Activated T-cell treated with anti-CD3 and anti-CD28 coated beads, Interleukin-2, amount 50 U/mL, for 24 hours (primary cell): ENCODE measurements around the gene CCAR1.
"Not testable (repeated sequence)": the region's sequence is repeated elsewhere in the genome, so short reads cannot be mapped to it uniquely, and the experiment has no call there.

Source experiments
- DNase-seq: peaks from one replicate; pipeline ENCODE4 v3.0.0-alpha.2; 2020
- H3K27ac Mint-ChIP-seq: 2 replicates; pipeline ENCODE4 v1.8.0; 2020; ENCODE audit warnings: mild to moderate bottlenecking, mixed read lengths
- H3K27me3 Mint-ChIP-seq: 2 replicates; pipeline ENCODE4 v1.8.0; 2020; ENCODE audit warnings: mixed read lengths
- H3K36me3 Mint-ChIP-seq: 2 replicates; pipeline ENCODE4 v1.8.0; 2020; ENCODE audit warnings: low read depth, mixed read lengths
- H3K4me1 Mint-ChIP-seq: 2 replicates; pipeline ENCODE4 v1.8.0; 2020; ENCODE audit warnings: low read depth, mixed read lengths
- H3K4me3 Mint-ChIP-seq: 2 replicates; pipeline ENCODE4 v1.8.0; 2020; ENCODE audit warnings: mild to moderate bottlenecking, moderate library complexity, mixed read lengths
- H3K9me3 Mint-ChIP-seq: 2 replicates; pipeline ENCODE4 v1.8.0; 2020; ENCODE audit warnings: mixed read lengths

The CCAR1 gene, protein sequence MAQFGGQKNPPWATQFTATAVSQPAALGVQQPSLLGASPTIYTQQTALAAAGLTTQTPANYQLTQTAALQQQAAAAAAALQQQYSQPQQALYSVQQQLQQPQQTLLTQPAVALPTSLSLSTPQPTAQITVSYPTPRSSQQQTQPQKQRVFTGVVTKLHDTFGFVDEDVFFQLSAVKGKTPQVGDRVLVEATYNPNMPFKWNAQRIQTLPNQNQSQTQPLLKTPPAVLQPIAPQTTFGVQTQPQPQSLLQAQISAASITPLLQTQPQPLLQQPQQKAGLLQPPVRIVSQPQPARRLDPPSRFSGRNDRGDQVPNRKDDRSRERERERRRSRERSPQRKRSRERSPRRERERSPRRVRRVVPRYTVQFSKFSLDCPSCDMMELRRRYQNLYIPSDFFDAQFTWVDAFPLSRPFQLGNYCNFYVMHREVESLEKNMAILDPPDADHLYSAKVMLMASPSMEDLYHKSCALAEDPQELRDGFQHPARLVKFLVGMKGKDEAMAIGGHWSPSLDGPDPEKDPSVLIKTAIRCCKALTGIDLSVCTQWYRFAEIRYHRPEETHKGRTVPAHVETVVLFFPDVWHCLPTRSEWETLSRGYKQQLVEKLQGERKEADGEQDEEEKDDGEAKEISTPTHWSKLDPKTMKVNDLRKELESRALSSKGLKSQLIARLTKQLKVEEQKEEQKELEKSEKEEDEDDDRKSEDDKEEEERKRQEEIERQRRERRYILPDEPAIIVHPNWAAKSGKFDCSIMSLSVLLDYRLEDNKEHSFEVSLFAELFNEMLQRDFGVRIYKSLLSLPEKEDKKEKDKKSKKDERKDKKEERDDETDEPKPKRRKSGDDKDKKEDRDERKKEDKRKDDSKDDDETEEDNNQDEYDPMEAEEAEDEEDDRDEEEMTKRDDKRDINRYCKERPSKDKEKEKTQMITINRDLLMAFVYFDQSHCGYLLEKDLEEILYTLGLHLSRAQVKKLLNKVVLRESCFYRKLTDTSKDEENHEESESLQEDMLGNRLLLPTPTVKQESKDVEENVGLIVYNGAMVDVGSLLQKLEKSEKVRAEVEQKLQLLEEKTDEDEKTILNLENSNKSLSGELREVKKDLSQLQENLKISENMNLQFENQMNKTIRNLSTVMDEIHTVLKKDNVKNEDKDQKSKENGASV

DNA sequence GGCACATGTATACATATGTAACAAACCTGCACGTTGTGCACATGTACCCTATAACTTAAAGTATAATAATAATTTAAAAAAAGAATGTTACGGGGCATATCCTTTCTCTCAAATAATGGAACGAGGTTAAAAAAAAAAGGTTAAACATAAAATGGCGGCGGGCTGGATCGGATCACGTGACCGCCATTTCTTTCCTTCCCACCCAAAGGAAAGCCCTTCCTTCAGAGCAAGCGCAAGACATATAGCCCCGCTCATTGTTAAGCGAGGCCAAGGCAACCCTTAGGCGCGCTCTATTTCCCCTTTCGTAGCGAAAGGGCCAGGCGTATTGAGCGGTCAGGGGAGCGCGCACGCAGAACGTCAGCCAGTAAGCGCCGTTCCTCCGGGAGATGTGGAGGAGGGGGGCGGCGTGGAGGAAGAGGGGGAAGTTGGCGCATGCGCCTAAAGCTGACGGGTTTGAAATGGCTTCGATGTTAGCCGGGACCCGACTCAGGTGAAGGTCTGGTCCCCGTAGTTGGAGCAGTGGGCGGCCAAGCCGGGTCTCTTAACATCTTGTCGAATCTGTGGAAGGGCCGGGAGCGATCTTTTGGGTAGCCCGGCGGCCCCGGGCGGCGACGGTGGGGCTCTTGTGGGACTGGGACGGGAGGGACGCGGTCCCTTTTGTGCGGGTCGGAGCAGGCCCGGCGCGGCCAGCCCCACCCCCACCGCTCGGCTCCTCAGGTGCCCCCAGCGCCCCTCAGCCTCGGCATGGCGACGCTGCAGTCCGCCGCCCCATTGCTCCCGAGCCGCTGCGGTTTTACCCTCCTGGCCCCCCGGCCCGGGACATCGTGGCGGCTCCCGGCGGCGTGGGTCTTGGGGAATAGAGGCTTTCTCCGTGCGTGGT lies at the start of gene CCAR1:
TSS of gene CCAR1 (plus strand) at position 447 of the 880 bp plus-strand sequence. CDS start 1,266 bp downstream, outside the sequence.
- no peaks in the 10 kb centered on the region for H3K9me3 Mint-ChIP-seq
- H3K4me3 Mint-ChIP-seq = peak within 1 kb of the TSS; percentile 96
- no peaks in the 10 kb centered on the region for H3K27me3 Mint-ChIP-seq
- H3K4me1 Mint-ChIP-seq = peaks cover 17% of the 10 kb centered on the region
- peak within 1 kb of the TSS; percentile 99 for H3K27ac Mint-ChIP-seq
- H3K36me3 Mint-ChIP-seq = peaks cover 45% of the 10 kb centered on the region
- peak; percentile 96 for DNase-seq

DNA sequence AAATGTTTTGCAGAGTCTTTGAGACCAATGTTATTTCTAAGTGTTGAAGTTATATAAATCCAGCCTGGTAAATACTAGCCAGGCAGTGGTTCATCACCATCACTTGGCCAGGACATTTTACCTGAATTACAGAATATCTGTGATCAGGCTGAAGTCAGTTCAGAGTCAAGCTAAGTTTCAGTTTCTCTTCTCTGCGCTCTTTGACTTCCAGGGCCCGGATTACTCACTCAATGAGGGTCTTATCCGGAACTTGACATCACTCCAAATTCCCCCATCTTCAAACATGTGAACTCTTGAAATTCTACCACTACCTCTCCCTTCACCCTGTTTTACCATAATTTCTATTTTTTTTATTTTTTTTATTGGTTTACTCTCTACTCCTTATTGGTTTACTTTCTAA lies 36.6 kb upstream of the CCAR1 start:
- Mint-ChIP-seq H3K36me3 (peaks cover 19% of the 10 kb centered on the region), H3K27me3 (no peaks in the 10 kb centered on the region), H3K27ac (peak overlapping the region; percentile 61), H3K4me3 (peak overlapping the region; percentile 13), H3K9me3 (no peaks in the 10 kb centered on the region), H3K4me1 (peaks cover 6% of the 10 kb centered on the region)
- DNase-seq = no peak

DNA sequence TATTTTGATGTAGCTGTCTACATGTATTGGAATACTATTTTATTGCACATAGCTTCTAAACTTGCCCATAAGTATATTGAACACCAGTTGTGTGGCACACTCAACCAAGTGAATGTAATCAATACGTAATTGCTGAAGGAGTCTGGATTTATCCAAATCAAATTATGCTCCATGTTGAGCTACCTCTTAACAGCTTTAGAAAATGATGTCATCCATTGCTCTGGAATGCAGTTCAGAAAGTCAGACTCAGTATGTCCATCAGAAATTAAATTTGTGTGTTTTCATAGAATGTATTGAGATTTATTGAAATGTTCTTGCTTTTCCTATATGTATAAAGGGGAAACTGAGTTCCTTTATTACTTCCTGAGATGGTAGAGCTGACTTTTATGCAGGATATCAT lies 25.0 kb upstream of the CCAR1 start:
- Mint-ChIP-seq H3K27ac (no peak overlapping the region), H3K4me1 (no peaks in the 10 kb centered on the region)

DNA sequence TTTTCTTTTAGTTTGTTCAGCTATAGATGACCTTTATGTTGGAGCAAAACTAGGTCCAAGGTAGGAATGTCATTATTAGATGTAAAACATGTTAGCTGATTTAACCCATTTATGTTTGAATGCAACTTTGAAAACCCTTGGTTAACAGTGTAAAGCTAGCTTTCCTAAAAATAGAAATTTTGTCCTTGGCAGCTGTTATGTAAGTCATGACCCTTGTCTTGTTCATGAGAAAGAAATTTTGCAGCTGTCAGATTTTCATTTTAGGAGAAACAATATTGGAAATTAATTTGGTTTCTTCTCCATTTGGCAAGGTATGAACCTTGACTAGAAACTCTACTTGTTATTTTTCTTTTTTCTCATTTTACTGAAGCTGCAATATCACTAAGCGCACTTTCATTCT lies 23.9 kb upstream of the CCAR1 start:
- Mint-ChIP-seq H3K4me3 (no peak overlapping the region), H3K27ac (no peak overlapping the region), H3K27me3 (no peaks in the 10 kb centered on the region), H3K36me3 (no peaks in the 10 kb centered on the region), H3K9me3 (no peaks in the 10 kb centered on the region), H3K4me1 (no peaks in the 10 kb centered on the region)
- no peak for DNase-seq

More for the DNA sequence above, 25.0 kb upstream of the CCAR1 start:
- Mint-ChIP-seq H3K4me3 (no peak overlapping the region), H3K9me3 (no peaks in the 10 kb centered on the region), H3K36me3 (peaks cover 5% of the 10 kb centered on the region), H3K27me3 (no peaks in the 10 kb centered on the region)
- no peak for DNase-seq

DNA sequence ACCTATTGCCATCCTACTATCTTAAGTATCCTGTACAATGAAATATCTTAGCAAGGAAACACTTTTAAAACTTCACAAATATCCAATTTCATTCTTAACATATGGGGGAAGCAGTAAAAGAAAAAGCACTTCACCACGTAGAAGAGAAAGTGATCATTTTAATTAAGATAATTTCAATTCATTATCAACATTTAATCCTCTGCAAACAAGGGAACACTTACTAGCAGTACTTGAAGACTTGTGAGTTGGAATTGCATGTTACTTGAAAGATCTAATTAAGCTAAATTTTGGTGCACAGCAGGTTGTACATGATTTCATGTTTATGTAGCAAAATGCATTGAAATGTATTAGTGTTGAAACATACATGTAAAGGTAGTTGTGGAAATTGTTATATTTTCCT lies 20.8 kb upstream of the CCAR1 start:
- no peaks in the 10 kb centered on the region for H3K9me3 Mint-ChIP-seq
- H3K36me3 Mint-ChIP-seq = no peaks in the 10 kb centered on the region
- no peak overlapping the region for H3K27ac Mint-ChIP-seq
- H3K4me1 Mint-ChIP-seq = no peaks in the 10 kb centered on the region
- DNase-seq = no peak
- no peaks in the 10 kb centered on the region for H3K27me3 Mint-ChIP-seq
- no peak overlapping the region for H3K4me3 Mint-ChIP-seq

DNA sequence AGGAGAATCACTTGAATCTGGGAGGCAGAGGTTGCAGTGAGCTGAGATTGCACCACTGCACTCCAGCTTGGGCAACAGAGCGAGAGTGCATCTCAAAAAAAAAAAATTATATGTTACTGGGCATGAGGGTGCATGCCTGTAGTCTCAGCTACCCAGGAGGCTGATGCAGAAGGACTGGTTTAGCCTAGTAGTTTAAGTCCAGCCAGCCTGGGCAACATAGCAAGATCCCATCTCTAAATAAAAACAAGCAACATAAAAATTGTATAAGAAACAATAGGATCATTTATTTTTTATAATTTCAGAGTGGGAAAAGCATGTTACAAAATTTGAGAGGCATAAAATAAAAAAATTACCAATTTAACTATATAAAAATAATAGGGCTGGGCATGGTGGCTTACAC lies 15.5 kb upstream of the CCAR1 start:
- Mint-ChIP-seq H3K27me3 (no peaks in the 10 kb centered on the region), H3K27ac (no peak overlapping the region), H3K9me3 (no peaks in the 10 kb centered on the region), H3K36me3 (no peaks in the 10 kb centered on the region), H3K4me1 (no peaks in the 10 kb centered on the region), H3K4me3 (no peak overlapping the region)
- DNase-seq = no peak

DNA sequence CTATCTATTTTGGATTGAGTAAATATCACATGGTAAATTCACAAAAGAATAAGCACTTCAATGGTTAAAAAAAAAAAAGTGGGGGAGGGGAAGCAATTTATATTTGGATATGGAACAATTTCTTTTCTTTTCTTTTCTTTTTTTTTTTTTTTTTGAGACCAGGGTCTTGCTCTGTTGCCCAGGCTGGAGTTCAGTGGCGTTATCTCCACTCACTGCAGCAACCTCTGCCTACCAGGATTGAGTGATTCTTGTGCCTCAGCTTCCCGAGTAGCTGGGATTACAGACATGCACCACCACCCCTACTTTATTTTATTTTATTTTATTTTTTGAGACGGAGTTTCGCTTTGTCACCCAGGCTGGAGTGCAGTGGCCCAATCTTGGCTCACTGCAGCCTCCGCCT lies 12.1 kb upstream of the CCAR1 start:
- not testable (repeated sequence) for H3K27me3 Mint-ChIP-seq, H3K4me3 Mint-ChIP-seq, H3K4me1 Mint-ChIP-seq, DNase-seq, H3K9me3 Mint-ChIP-seq, H3K27ac Mint-ChIP-seq, H3K36me3 Mint-ChIP-seq

DNA sequence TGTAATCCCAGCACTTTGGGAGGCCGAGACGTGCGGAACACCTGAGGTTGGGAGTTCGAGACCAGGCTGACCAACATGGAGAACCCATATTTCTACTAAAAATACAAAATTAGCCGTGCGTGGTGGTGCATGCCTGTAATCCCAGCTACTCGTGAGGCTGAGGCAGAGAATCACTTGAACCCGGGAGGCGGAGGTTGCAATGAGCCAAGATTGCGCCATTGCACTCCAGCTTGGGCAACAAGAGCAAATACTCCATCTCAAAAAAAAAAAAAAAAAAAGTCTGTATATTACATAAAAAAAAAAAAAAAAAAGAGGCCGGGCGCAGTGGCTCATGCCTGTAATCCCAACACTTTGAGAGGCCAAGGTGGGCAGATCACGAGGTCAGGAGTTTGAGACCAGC lies 8.0 kb upstream of the CCAR1 start:
- not testable (repeated sequence) for H3K4me3 Mint-ChIP-seq

DNA sequence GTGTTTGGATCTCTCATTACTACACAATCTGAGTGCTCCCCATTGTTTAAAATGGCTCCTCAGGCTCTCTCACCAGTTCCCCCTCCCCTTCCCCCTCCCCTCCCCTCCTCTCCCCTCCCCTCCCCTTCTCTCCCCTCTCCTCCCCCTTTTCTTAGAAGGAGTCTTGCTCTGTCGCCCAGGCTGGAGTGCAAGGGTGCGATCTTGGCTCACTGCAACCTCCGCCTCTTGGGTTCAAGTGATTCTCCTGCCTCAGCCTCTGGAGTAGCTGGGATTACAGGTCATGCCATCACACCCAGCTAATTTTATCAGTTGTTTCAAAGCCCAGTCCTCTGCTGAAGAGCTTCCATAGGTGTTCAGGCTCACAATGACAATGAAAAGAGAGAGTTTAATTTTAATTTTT lies 3.6 kb upstream of the CCAR1 start:
- Mint-ChIP-seq H3K36me3 (peaks cover 14% of the 10 kb centered on the region), H3K4me1 (peaks cover 8% of the 10 kb centered on the region), H3K27me3 (no peaks in the 10 kb centered on the region), H3K4me3 (no peak overlapping the region), H3K27ac (no peak overlapping the region), H3K9me3 (no peaks in the 10 kb centered on the region)
- DNase-seq = no peak

More for the DNA sequence above, 8.0 kb upstream of the CCAR1 start:
- not testable (repeated sequence) for H3K9me3 Mint-ChIP-seq, H3K36me3 Mint-ChIP-seq, H3K27ac Mint-ChIP-seq, H3K4me1 Mint-ChIP-seq, DNase-seq, H3K27me3 Mint-ChIP-seq

DNA sequence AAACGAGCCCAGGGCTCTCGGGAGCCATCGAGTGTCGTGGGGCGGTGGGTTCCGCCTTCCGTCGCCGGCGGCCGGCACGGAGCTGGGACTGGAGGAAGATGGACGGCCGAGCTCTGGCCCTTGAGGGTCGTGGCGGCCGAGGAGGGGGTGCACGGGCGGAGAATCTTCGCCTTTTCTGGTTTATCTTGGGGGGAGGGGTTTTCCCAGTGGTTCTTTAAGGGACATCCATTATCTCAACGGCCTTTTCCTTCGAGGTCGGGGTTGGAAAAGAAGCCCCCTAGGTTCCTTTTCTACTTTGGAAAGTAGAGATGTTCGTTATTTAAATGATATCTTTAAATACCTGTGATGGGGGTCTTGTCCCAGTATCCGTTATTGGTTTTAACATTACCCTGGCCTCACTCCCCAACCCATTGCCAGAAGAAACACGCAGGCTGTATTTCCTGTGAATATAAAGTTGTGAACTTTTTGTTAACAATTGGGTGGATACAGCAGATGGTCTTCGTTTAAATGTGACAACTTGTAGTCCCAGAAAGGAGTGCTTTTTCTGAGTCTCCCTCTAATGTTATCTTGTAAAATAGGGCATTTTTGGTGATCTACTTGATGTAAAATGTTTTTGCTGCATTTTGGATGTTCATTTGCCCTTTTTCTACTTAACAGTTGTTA lies 765 bp downstream of the CCAR1 start:
- Mint-ChIP-seq H3K27me3 (no peaks in the 10 kb centered on the region), H3K36me3 (peaks cover 52% of the 10 kb centered on the region), H3K4me3 (peak overlapping the region; percentile 96), H3K27ac (peak overlapping the region; percentile 99), H3K4me1 (peaks cover 17% of the 10 kb centered on the region), H3K9me3 (no peaks in the 10 kb centered on the region)
- DNase-seq = no peak

DNA sequence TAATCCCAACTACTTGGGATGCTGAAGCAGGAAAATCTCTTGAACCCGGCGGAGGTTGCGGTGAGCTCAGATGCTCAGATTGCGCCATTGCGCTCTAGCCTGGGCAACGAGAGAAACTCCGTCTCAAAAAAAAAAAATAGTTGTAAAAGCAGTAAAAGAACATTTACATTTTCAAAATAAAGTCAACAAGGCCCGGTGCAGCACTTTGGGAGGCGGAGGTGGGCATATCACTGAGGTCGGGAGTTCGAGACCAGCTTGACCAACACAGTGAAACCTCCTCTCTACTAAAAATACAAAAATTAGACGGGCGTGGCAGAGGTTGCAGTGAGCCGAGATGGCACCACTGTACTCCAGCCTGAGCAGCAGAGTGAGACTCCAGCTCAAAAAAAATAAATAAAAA lies 4.0 kb downstream of the CCAR1 start:
- no peaks in the 10 kb centered on the region for H3K9me3 Mint-ChIP-seq
- no peak overlapping the region for H3K4me3 Mint-ChIP-seq
- no peak overlapping the region for H3K27ac Mint-ChIP-seq
- H3K36me3 Mint-ChIP-seq = peaks cover 84% of the 10 kb centered on the region
- no peak for DNase-seq
- H3K27me3 Mint-ChIP-seq = no peaks in the 10 kb centered on the region
- H3K4me1 Mint-ChIP-seq = peaks cover 25% of the 10 kb centered on the region

DNA sequence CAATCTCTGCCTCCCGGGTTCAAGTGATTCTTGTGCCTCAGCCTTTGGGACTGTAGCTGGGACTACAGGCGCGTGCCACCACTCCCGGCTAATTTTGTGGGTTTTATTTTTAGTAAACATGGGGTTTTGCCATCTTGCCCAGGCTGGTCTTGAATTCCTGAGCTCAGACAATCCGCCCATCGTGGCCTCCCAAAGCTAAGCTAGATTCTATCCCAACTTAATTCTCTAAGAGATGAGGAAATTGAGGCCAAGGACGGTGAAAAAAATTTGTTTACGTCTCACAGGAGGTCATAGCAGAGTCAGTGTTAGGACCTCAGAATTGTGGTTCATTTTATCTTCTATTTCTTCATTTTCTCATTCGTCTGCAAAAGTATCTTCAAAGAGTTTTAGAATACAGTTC lies 6.1 kb downstream of the CCAR1 start:
- Mint-ChIP-seq H3K9me3 (no peaks in the 10 kb centered on the region), H3K4me1 (peaks cover 22% of the 10 kb centered on the region), H3K27ac (no peak overlapping the region), H3K36me3 (peaks cover 91% of the 10 kb centered on the region), H3K27me3 (no peaks in the 10 kb centered on the region), H3K4me3 (no peak overlapping the region)
- DNase-seq = no peak

DNA sequence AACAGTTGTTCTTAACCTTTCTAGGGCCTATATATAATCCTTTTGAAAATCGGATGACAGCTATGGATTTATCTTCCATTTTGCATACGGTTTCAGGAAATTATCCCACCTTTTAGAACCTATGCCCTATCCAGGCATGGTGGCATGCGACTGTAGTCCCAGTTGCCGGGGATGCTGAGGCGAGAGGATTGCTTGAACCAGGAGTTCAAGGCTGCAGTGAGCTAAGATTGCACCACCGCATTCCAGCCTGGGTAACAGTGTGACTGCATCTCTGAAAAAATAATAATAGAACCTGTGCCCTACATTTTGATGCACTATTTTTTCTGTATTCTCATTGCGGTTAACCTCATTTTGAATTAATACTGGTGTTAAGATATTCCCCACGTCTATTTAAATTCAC lies 11.6 kb downstream of the CCAR1 start:
- peaks cover 11% of the 10 kb centered on the region for H3K4me1 Mint-ChIP-seq
- H3K4me3 Mint-ChIP-seq = no peak overlapping the region
- no peak overlapping the region for H3K27ac Mint-ChIP-seq
- no peaks in the 10 kb centered on the region for H3K27me3 Mint-ChIP-seq
- H3K36me3 Mint-ChIP-seq = peaks cover 88% of the 10 kb centered on the region
- H3K9me3 Mint-ChIP-seq = no peaks in the 10 kb centered on the region
- DNase-seq = no peak
